Activated CD8-positive, alpha-beta memory T cell treated with anti-CD3 and anti-CD28 coated beads for 36 hours (primary cell): ENCODE data around the gene ADM2. TPM values are rescaled to one million over a fixed set of nuclear protein-coding genes. Genes with fewer than 3 reads are reported as not detected.

Experiments
- CTCF ChIA-PET: fragments of 350-600 bp; sonication (Branson Sonifier 250); formaldehyde crosslinking; loops from one replicate; lab custom pipeline; 2021; ENCODE audit warnings: antibody characterized with exemption; lab: Charles Lee
- POLR2A ChIA-PET: fragments of 350-600 bp; sonication (Branson Sonifier 250); formaldehyde crosslinking; loops from one replicate; lab custom pipeline; 2021; ENCODE audit warnings: antibody characterized with exemption; lab: Charles Lee
- total RNA-seq, 2 experiments: library from RNA; stranded (reverse); gene quantifications; one replicate each; pipeline ENCODE4 v1.2.3, GENCODE V29; 2021

The ADM2 gene
- total RNA-seq, 2 experiments from 2014 or later: 5.2 to 7.0 TPM

DNA sequence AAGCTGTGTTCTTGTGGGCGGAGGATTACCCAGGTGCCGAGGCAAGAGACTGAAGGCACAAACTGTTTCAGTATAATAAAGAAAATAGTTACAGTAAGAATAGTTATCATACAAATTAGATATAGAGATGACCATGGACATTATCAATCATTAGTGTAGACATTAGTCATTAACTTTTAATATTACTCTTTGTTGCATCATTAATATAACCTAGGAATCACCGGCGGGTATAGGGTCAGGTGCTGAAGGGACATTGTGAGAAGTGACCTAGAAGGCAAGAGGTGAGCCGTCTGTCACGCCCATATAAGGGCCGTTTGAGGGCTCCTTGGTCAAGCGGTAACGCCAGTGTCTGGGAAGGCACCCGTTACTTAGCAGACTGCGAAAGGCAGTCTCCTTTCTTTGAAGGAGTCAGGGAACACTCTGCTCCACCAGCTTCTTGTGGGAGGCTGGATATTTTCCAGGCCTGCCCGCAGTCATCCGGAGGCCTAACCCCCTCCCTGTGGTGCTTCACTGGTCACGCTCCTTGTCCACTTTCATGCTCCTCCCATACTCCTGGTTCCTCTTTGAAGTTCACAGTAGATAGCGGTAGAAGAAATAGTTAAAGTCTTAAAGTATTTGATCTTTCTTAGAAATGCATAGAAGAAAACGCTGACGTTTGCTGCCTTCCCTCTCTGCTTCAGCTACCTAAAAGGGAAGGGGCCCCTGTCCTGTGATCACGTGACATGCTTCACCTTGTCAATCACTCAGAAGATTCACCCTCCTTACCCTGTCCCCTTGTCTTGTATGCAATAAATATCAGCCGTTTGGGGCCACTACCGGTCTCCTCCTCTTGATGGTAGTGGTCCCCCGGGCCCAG lies 52.7 kb downstream of the ADM2 start:
- ChIA-PET POLR2A (interaction anchor here (0.6 kb wide), 1 partner anchor 87 kb away, joined by 3 read pairs; no protein-coding TSS in a partner anchor), CTCF (interaction anchor here (2.2 kb wide), 1 partner anchor 8 kb away, joined by 7 read pairs; the partner anchor contains the start of gene SCO2)

DNA sequence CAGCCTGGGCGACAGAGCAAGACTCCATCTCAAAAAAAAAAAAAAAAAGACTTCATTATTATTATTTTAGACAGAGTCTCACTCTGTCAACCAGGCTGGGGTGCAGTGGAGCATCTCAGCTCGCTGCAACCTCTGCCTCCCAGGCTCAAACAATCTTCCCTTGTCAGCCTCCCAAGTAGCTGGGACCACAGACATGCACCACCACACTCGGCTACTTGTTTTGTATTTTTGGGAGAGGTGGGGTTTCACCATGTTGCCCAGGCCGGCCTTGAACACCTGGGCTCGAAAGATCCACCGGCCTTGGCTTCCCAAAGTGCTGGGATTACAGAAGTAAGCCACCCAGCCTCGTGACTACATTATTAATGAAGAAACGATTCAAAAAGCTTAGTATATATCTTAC lies 53.8 kb downstream of the ADM2 start:
- POLR2A ChIA-PET: interaction anchor here (0.6 kb wide), 1 partner anchor 86 kb away, joined by 3 read pairs; no protein-coding TSS in a partner anchor
- CTCF ChIA-PET: interaction anchor here (1.8 to 2.2 kb wide), 2 partner anchors 9 to 86 kb away, joined by 5 to 7 read pairs; partner anchors contain the start of gene SCO2

Other genes with a start within 250 kb of the ADM2 start
- 10 to 100 TPM; 44.1 to 46.6 TPM for gene TUBGCP6, start 236.5 kb upstream of the ADM2 start, total RNA-seq
- gene HDAC10, start 230.3 kb upstream of the ADM2 start, total RNA-seq: 10 to 100 TPM; 42.1 to 42.8 TPM
- 10 to 100 TPM; 12.0 to 13.8 TPM for gene MAPK12, start 219.9 kb upstream of the ADM2 start, total RNA-seq
- gene MAPK11, start 211.2 kb upstream of the ADM2 start, total RNA-seq: 10 to 100 TPM; 10.6 to 11.4 TPM
- gene PLXNB2, start 173.9 kb upstream of the ADM2 start, total RNA-seq: 10 to 100 TPM; 10.9 to 12.0 TPM
- gene DENND6B, start 154.5 kb upstream of the ADM2 start, total RNA-seq: 1 to 10 TPM; 4.3 to 4.4 TPM
- gene PPP6R2, start 138.2 kb upstream of the ADM2 start, total RNA-seq: 10 to 100 TPM; 48.4 to 51.1 TPM
- 100 to 1,000 TPM; 126 to 130 TPM for gene SBF1, start 6.5 kb upstream of the ADM2 start, total RNA-seq
- gene MIOX, start 5.3 kb downstream of the ADM2 start, total RNA-seq: under 1 TPM; 0.17 to 0.42 TPM
- gene LMF2, start 26.2 kb downstream of the ADM2 start, total RNA-seq: 10 to 100 TPM; 78.2 to 78.4 TPM
- gene NCAPH2, start 26.7 kb downstream of the ADM2 start, total RNA-seq: 100 to 1,000 TPM; 152 to 153 TPM
- gene SCO2, start 44.1 kb downstream of the ADM2 start, total RNA-seq: 1 to 10 TPM in 1 of 2 experiments, under 1 TPM in 1; 0.97 to 4.1 TPM
- gene TYMP, start 48.5 kb downstream of the ADM2 start, total RNA-seq: 10 to 100 TPM; 89.6 to 89.7 TPM
- gene KLHDC7B, start 64.4 kb downstream of the ADM2 start, total RNA-seq: 1 to 10 TPM; 5.9 to 6.1 TPM
- not detected for gene SYCE3, start 81.4 kb downstream of the ADM2 start, total RNA-seq
- 10 to 100 TPM; 40.7 to 44.0 TPM for gene CPT1B, start 96.9 kb downstream of the ADM2 start, total RNA-seq
- 10 to 100 TPM; 63.3 to 65.8 TPM for gene CHKB, start 101.3 kb downstream of the ADM2 start, total RNA-seq
- gene MAPK8IP2, start 119.2 kb downstream of the ADM2 start, total RNA-seq: under 1 TPM; 0.08 to 0.11 TPM
- 10 to 100 TPM; 19.5 to 20.0 TPM for gene ARSA, start 146.6 kb downstream of the ADM2 start, total RNA-seq
- gene SHANK3, start 191.3 kb downstream of the ADM2 start, total RNA-seq: under 1 TPM; 0.04 to 0.06 TPM